NCI-H69 (cell line): ENCODE data around the gene RIMS1.
"Not testable (repeated sequence)": the region's sequence is repeated elsewhere in the genome, so short reads cannot be mapped to it uniquely, and the experiment has no call there.

Experiments
- DNase-seq: peaks from one replicate; lab custom pipeline; 2025; lab: John Stamatoyannopoulos, UW

RIMS1 gene

DNA sequence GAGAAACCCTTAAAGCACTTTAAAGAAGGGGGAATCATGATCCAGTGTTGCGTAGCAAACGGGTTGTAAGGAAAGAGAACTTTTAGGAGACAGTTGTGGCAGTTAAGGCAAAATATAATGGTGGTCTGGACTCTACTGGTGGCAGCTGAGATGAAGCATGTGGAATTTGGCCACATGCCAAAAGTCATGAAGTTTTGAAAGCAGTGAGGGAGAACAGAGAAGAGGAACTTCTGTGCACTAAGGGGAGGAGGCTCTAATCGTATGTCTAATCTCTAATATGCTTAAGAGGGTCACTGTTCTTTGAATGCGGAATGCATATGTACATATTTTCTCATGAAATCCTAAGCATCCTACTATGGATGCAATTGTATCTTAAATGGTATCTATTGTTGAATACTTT is 91.5 kb downstream of the RIMS1 start:
- peak; percentile 11 for DNase-seq

DNA sequence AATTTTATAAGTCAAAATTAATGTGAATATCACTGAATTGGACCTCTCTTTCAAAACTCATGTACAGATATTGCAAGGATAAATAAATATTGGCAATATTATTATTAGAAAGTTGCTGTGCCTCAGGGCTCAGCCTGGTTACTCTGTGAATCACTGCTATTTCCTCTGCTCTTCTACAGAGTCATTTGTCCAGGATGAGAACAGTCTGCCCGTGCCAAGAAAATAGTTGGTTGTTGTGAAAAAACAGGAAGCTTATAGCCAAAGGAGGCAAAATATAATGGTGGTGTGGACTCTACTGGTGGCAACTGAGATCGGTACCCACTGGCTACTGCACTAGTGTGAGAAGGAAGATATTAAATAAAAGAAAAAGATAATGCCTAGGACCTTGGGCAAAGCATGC is 93.6 kb downstream of the RIMS1 start:
- DNase-seq: no peak

DNA sequence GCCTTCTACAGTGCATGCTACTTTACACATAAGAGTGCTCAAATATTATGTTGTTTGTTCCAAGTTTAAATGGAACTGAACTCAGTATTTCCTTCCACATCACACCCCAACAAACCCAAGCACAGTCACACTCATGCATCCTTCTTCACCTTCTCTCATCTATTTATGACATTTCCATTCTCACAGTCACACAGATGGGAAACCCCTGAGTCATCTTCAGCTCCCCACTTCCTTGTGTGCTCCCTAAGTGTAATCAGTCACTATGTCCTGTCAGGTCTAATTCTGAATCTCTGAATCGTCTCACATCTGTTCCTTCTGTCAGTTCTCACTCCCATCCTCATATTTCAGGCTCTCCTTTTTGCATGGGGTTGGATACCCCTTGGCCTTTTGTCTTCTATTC is 96.0 kb downstream of the RIMS1 start:
- DNase-seq: no peak

DNA sequence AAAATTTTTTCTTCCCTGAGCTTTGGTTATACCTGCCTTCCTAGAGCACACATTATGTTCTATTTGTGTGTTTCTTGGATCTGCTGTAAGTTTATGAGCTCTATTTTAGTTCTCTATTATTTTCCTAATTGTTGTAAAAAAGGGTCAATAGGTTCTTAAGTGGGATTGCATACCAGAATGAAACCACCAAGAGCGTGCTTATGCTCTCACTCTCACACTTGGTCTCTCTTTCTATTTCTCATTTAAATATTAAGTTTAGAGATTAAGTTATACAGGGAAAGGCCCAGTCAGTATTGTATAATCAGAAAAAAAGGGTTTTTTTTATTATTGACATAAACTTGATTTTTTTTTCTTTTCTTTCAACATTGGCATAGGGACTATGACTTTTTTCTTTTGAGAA is 96.8 kb downstream of the RIMS1 start:
- no peak for DNase-seq

DNA sequence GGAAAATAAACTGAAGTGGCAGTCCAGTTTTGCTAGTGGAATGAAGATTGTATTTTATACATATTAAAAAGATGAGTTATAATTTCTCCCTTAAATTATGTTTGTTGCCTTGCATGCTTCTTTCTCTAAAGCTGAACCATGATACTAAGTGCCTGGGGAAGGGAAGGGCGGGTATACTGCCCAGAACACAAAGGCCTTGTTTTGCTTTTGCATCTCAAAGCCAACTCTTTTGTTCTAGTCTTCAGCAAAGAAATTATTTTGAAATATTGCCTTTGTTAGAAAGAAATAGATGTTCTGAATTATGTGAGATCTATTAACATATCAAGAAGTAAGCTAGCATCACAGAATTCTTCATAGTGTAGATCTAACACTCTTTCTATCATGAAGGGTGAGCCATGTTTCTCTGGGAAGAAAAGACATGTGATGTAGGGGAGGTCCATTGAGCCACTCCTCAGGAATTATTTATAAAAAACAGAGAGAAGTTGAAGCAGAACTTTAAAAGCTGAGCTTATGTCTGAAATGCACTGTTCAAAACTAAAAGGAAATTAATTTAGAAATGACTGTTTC is 108.4 kb downstream of the RIMS1 start:
- DNase-seq: no peak

DNA sequence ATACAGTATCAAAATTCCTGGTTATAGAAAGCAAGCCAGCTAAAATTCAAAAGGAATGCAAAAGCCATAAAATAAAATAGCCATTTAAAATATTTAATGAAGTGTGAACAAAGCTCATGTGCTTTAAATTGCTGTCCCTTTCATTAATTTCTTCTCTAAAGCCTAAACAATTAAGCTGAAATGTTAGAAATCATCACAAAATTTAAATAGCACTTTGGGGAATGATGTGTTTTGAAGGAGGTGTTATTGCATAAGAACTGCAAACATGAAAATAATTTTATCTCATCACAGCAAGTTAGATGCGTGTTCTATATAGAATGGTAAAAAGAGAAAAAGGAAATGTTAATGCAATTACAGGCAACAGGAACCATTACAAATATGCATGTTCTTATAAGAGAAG is 111.0 kb downstream of the RIMS1 start:
- DNase-seq: no peak

DNA sequence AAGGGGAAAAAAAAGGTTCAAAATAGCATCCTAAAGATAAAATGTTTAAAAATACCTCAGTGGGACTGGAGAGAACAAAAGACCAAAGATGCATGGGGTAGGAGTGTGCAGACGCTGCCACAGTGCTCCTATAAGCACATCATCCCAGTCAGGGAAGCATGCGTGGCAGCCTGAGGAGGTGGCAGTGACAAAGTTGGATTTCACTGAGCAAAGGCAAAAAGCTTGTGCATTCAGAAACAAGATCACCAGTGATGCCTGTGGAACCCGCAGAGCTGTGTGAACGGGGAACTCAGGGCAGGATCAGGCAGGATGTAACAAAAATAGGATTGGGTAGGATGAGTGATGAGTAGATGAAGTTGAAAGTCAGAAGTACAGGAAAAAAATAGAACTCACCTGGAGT is 116.1 kb downstream of the RIMS1 start:
- DNase-seq: no peak

DNA sequence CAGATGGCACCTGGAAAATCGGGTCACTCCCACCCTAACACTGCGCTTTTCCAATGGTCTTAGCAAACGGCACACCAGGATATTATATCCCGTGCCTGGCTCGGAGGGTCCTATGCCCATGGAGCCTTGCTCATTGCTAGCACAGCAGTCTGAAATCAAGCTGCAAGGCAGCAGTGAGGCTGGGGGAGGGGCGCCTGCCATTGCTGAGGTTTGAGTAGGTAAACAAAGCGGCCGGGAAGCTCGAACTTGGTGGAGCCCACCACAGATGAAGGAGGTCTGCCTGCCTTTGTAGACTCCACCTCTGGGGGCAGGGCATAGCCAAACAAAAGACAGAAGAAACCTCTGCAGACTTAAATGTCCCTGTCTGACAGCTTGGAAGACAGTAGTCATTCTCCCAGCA is 120.2 kb downstream of the RIMS1 start:
- not testable (repeated sequence) for DNase-seq

DNA sequence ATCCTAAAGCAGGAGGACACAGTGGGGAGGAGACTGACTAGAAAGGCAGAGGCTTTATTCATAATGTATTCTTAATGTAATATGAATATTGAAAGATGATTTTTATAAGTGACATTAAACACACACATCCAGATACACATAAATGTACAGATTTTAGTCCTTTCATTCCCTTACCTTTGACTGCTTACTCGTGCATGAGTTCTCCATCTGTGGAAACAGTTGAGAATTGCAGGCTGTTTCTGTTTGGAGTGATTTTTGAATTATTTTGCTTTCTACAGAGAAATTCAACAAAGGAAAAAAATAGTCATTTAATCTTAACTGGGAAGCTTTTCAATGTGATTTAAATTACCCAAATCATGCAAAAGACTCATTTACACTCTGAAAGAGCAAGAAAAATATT is 136.5 kb downstream of the RIMS1 start:
- no peak for DNase-seq

DNA sequence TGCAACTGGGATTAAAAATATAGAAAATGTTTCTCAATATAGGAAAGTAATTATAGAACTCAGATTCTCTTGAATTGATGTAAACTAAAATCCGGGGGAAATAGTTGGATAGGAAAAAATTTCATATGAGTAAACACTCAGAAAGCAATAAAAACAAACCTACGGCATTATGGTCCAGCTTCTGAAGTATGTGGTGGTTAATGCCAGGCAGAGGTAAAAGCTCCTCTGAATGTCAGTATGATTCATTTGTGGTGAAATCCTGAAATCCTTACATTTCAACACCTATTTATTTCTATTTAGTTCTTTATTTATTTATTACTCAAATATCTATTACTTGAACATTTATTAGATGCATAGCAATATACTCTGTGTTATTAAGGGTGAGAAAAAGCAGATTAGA is 145.1 kb downstream of the RIMS1 start:
- DNase-seq: no peak

DNA sequence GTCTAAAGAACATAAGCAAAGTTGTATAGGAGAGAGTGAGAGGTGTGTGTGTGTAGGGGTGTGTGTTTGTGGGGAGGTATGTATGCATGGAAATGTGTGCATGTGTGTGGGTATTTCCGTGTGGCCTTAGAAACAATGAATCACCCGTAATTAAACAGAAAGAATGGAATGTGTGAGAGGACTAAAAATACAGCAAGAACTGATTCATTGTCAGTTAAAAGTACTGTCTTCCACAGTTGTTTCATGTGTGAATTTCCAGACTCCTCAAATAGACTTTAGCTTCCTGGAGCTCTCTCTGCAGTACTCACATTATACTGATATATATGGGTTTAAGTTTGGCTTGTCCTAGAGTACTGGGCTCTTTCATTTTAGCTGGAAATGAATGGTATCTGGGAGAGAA is 145.7 kb downstream of the RIMS1 start:
- DNase-seq: no peak

DNA sequence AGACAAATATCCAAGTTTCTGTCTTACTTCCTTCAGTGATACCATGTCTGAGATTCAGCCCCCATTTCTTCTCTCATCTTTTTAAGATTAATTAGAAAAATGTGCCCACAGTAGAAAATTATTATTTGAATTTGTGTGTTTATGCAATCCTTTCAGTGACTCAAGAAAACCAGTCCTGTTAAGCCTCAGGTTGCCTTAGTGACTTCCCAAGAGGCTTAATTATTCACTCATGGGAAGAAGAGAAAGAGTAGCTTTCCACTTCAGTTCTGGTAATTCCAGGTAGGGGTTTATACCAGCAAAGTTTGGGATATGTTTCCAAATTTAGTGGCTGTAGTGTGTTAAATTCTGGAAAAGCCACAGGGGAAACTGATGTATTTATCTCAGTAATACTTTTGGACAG is 149.1 kb downstream of the RIMS1 start:
- DNase-seq: no peak

DNA sequence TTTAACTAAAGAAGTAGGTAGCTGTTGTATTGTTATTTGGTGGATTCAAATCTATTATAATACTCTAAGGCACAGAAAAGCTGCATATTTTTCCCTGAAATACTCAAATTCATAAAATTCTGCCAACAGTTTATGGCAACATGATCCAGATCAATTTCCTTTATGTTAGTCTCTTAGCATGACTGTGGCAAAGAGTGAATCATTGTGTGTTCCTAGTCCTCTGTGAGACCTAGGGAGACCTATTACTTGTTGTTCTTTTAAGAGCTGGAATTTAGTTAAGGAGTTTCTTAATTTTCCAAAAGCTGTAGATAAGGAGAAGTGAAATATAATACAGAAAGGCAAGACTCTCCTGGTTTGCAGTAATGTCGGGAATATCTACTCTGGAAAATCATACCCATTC is 149.6 kb downstream of the RIMS1 start:
- DNase-seq: no peak

DNA sequence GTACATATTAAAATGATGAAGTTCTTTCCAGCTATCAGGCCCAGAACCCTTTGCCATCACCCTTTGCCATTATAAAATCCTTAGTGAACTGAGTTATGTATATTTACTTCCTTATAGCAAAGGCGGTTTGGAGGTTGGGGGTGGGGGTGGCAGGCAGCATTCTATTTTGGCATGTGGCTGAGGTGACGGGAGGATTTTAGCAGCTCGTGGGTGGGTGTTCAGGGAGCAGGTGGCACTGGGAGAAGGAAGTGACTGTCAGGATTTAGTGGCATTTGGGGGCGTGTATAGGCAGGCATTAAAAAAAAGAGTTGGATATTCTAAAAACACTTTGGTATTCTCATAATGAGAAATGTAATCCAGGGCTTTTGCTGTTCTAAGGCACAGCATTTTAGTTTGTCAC is 150.7 kb downstream of the RIMS1 start:
- DNase-seq: no peak

DNA sequence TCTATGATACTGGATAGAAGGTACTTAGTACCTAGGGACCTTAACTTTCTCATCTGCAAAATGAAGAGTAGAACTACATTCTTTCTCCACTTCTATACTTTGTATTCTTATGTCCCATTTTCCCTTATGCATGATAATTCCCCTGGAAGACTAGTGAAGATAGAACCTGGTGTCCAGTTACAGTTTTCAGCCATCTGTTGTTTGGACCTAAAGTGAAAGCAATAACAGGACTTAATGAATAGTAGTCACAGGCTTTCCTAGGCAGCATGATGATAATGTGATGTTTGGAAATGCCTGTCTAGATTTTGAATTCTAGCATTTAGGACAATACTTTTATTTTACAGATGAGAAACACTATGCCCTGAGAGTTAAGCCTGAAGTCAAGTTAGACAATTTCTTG is 153.8 kb downstream of the RIMS1 start:
- peak; percentile 24 for DNase-seq

DNA sequence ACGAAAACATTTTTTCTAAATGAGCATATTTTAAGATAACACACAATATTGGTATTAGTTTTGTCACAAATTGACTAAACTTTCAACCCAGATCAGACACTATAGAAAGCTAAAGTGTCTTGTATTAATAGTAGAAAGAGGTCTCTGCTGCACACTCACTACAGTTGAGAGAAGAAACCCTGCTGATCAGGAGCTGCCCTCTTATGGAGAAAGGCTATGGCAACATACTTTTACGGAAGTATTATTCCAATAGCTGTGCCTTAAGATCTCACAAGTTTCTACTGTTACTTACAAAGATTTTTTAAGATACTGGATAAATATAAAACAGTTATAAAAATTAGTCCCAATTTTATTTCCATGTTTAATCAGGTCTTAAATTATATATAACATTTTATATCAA is 155.7 kb downstream of the RIMS1 start:
- no peak for DNase-seq

DNA sequence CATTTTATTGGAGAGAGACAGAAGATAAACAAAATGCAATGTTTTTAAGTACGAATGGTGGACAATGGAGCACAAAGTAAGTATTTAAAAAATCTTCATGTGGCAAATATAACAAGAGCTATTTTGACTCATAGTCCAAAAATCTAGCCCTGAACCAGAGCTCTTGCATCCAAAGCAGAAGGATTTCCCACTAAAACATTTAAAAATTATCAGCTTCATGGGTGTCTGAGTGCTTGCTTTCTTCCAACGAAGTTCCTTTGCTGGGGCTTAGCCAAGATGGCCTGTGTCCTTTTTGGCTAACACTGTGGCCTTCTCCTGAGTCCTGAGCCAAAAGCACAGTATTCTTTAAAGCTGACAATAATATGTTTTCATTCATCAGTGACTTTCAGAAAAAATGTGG is 161.7 kb downstream of the RIMS1 start:
- no peak for DNase-seq

DNA sequence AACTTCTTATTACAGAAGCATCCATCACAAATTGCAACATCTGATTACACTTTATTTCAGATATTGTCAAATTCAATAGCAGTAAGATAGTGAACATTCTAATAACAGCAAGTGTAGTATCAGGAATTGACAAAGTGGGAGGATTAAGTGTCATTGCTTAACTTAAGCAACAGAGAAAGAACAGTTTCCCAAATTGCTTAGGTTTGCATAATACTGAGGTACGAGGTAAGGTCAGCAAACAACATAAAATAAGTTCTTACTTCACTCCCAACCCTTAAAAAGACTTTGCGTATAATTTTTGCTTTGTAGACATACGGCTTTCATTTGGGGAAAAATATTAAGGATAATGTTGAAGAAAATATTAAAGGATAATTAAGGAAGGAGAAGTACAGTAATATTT is 163.0 kb downstream of the RIMS1 start:
- no peak for DNase-seq

DNA sequence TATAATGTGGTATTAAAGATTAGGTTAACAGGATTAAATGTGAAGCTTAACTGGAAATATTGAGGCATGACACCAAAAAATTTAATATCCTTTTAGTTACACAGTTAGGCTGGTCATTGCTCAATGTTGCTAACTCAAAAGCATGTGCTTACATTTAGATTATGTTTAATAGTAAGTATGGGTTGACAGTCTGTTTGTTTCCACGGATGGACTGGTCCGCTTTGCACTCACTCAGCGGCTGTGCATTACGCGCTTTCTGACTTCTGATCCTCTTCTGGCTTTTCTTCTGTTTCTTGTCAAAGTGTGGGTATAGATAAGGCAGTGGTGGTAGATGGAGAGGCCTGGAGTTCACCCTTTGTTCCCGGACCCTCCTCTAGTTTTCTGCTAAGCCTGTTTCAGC is 174.9 kb downstream of the RIMS1 start:
- DNase-seq: no peak

DNA sequence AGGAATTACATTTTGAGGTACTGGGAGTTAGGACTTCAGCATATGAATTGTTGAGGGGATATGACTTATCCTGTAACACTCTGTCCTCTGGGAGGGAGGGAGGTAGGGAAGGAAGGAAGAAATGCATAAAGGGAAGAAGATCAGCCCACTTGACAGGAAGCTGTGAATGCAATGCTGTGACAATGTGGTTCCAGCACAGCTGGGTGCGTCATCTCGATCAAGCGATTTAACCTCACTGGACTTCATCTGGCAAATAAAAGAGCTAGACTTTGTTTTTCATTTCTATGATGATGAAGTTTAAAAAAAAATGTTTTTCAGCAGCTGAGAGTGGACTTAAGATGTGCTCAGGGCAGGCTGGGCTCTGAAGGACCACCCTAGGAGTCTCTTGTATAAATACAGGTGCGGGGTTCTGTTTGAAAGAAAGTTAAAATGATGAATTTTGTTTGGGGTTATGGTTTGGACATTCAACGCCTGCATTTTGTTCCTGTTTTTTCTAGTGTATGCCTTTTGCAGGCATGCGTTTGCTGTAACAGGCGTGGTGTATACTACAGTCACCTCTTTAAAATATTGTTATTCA is 178.1 kb downstream of the RIMS1 start:
- no peak for DNase-seq

DNA sequence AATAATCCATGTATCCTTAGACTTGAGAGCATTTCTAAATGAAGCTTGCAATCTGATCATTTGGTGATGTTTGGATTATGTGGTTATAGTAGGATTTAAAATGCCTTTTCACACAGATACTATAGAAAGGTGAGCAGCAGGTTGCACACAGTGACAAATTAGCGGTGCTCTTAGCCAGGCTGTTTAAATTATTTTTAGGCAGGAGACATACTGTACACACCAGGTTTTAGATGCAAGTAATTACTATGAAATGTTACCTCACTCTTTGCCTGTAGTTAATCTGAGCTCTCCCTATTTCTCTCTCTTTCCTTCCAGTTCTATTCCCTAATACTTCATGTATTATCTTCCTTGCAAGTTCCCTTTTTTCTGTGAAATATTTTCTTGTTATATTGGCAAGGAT is 191.7 kb downstream of the RIMS1 start:
- DNase-seq: no peak

DNA sequence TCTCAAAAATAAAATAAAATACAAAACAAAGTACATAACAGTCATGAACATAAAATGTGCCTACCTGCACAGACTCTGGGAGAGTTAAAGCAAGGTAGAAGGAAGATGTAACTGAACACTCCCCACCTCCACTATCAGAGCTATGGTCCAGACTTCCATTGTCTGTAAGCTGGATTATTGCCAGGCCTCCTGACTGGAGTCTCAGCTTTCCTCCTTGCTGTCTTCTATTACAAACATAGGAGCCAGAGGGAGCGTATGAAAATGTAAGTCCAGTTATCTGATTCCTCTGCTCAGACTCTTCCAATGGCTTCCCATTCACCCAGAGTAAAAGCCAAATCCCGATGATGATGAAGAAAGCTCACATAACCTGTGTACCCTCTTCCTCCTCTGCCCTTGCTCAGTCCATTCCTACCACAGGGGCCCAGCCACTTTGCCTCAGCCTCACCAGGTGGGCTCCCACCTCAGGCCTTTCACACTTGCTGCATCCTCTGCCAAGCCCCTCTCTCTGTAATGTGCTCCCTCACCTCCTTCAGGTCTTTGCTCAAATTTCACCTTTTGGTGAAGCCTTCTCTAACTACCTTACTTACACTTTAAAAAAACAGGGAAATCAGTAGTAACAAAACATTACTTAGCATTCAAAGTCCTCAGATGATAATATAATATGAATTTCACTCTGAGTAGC is 194.1 kb downstream of the RIMS1 start:
- peak; percentile 42 for DNase-seq

DNA sequence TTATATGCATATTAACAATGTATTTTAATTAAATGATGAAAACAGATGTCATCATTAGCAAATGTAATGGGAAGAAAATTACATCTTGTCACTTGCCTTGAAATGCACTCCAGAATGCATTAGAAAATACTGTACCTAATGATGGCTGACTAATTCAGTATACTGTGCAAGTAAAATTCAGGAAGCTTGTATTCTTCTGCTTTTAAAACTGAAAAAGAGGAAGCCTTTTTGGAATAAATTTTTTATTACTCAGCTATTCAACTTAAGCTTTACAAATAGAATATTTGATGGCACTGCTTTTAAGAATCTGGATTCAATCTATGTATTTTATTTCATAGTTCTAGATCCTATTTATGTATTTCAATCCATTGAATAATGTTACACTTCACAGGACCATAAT is 195.5 kb downstream of the RIMS1 start:
- DNase-seq: no peak

DNA sequence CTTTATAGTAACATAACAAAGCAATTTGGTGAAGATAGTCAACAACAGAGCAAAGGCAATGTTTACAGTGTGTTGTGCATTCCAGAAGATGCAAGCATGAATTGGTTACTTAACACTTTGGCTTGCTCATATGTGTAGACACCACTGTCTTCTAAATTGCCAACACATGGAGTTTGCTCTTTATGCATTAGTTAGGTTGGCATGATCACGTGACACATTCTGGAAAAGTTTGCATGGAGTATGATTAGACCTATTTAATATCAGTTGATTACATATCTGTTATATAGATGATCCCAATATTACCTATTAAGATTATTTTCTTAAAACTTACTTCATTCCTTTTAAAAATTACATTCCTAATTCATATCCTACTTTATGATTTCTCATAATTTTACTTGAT is 197.6 kb downstream of the RIMS1 start:
- no peak for DNase-seq
